HuH-7 (cell line): ENCODE results near the gene TRIM72.
"Not testable (repeated sequence)": the region's sequence is repeated elsewhere in the genome, so short reads cannot be mapped to it uniquely, and the experiment has no call there.

Experiments
- DNase-seq: peaks from one replicate; pipeline ENCODE4 v3.0.0; 2011; ENCODE audit warnings: low spot score

TRIM72 gene

GRCh38 chr16:31258366-31258765 lies 44.4 kb downstream of the TRIM72 start:
- DNase-seq: no peak

- DNase-seq: no peak
Measured at GRCh38 chr16:31260136-31260931, 46.4 kb downstream of the TRIM72 start.

DNA sequence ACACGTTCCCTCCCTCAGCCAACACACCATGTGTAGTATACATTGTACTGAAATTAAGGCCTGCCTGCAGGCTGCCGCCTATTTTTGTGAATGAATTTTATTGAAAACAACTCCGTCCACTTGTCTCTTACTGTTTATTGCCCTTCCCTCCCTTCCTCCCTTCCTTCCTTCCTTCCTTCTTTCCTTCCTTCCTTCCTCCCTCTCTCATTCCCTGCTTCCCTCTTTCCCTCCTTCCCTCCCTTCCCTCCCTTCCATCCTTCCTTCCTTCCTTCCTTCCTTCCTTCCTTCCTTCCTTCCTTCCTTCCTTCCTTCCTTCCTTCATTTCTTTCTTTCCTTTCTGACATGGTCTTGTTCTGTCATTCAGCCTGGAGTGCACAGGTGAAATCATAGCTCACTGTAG lies 48.2 kb downstream of the TRIM72 start:
- DNase-seq: no peak

DNA sequence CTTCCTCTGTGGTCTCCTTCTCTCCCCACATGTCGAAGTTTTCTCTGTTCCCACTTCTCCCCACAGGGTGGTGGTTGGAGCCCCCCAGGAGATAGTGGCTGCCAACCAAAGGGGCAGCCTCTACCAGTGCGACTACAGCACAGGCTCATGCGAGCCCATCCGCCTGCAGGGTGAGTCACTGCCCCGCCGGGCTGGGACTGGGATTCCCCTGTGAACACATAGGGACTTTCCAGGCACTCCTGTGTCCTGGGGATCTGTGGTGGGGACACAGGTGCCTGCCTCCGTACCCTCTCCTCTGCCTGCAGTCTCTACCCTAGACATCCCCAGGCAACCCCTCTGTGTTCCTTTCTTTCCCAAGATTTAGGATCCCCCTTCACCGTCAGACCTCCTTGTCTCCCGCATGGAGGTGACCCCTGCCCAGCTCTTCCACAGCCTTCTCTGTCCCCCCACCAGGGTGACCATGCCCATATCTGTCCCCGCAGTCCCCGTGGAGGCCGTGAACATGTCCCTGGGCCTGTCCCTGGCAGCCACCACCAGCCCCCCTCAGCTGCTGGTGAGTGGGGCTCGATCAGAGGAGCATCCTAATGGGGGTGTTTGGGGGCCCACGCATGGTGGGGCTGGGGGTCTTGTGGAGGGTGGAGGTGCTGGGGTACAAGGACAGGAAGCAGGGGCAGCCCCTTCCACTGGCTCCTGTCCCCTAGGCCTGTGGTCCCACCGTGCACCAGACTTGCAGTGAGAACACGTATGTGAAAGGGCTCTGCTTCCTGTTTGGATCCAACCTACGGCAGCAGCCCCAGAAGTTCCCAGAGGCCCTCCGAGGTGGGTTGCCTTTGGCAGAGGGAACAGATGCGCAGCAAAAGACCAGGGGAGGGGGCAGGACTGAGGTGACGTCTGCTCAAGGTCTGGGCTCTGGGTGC lies 51.7 kb downstream of the TRIM72 start:
- DNase-seq: no peak

DNA sequence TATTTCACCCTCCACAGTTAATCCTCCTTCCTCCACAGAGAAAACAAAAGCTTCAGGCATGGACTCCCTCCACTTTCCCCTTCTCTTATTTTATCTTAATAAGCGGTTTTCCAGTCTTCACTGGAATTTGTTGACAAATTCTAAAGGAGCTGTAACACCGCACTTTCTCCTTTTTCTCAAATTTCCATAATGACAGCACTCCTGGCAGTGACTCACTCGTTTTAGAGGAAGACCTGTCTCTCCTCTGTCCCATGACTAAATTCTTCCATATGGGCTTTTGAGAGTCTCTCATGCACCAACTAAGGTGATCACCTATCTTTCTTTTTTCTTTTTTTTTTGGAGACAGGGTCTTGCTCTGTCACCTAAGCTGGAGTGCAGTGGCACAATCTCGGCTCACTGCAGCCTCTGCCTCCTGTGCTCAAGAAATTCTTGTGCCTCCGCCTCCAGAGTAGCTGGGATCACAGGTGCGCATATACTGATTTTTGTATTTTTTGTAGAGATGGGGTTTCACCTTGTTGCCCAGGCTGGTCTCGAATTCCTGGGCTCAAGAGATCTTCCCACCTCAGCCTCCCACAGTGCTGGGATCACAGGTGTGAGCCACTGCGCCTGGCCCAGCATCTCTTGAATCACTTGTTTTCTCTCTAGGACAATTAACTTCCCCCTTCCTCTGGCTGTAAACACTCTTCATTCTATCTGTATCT lies 53.6 kb downstream of the TRIM72 start:
- no peak for DNase-seq

GRCh38 chr16:31268033-31268365 lies 54.1 kb downstream of the TRIM72 start:
- no peak for DNase-seq

- DNase-seq: no peak
Measured at GRCh38 chr16:31268891-31269290, 55.0 kb downstream of the TRIM72 start.

- no peak for DNase-seq
Measured at GRCh38 chr16:31269541-31269940, 55.6 kb downstream of the TRIM72 start.

GRCh38 chr16:31269973-31270372 lies 56.1 kb downstream of the TRIM72 start:
- DNase-seq: not testable (repeated sequence)

DNA sequence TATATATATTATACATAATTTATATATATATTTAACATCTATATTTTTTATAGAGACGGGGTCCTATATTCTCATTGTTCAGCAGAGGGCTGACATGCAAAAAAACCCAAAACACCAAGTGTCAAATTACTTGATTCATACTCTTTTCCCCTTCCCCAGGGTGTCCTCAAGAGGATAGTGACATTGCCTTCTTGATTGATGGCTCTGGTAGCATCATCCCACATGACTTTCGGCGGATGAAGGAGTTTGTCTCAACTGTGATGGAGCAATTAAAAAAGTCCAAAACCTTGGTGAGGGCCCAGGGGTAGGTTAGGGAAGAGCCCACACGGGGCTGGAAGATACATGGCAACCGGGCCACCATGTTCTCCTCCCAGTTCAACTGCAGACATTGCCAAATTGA lies 56.9 kb downstream of the TRIM72 start:
- no peak for DNase-seq

DNA sequence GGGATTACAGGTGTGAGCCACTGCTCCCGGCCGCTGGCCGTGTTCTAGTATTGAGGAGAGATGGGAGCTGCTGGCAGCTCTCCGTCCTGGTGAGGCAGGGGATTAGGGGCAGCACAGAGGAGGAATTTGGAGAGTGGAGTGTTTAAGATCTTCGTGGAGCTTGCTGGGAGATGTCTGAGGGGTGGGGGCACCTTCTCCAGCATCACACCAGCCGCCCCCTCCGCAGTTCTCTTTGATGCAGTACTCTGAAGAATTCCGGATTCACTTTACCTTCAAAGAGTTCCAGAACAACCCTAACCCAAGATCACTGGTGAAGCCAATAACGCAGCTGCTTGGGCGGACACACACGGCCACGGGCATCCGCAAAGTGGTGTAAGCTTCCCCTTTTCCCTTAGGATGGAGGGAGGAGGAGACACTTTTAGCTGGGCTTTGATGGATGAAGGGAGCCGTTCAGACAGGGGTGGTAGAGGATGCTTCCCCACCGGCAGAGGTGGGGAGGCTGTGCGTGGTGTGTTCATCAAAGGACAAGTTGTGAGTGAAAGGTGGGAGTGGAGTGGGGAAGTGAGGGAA lies 57.8 kb downstream of the TRIM72 start:
- no peak for DNase-seq

DNA sequence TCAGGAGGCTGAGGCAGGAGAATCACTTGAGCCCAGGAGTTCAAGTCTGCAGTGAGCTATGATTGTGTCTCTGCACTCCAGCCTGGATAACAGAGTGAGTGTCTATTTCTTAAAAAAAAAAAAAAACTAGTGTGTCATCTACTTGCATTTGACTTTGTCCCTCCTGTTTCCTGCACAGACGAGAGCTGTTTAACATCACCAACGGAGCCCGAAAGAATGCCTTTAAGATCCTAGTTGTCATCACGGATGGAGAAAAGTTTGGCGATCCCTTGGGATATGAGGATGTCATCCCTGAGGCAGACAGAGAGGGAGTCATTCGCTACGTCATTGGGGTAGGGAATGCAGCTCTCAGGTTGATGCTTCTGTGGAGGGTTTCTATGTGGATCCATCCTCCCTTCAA lies 59.3 kb downstream of the TRIM72 start:
- no peak for DNase-seq

- DNase-seq: no peak
Measured at GRCh38 chr16:31273676-31274075, 59.8 kb downstream of the TRIM72 start.

DNA sequence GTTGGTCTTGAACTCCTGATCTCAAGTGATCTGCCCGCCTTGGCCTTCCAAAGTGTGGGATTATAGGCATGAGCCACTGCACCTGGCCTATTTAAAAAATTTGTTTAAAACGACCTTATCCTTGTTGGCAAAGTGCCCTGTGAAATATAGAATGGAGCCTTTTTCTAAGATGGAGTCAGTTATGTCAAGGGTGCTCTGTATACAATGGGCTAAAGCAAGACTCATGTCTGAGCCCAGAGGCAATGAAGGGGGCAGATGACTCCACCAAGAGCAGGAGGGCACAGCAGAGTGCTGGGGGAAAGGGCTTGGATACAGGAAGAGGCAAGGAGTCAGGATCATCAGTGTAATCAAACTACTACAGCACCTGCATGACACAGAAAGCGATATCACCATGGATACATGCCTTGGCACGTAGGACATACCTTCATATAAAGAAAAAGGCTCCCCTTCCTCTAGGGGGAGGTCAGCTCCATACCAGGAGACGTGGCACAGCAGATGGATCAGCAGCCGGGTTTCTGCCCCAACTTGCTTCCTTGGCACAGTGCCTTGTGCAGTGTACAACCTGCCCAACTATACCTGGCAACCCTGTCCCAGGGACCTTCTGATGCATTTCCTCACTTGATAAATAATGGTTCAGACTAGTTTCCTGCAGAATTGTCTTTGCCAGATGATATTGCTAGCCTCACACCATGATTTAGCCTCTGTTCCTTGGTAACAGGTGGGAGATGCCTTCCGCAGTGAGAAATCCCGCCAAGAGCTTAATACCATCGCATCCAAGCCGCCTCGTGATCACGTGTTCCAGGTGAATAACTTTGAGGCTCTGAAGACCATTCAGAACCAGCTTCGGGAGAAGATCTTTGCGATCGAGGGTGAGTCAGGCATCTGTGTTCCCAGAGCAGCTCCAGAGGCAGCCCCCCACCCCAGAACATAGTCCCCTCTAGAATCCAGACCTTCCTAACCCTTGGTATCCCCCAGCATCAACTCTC lies 61.2 kb downstream of the TRIM72 start:
- DNase-seq: no peak

DNA sequence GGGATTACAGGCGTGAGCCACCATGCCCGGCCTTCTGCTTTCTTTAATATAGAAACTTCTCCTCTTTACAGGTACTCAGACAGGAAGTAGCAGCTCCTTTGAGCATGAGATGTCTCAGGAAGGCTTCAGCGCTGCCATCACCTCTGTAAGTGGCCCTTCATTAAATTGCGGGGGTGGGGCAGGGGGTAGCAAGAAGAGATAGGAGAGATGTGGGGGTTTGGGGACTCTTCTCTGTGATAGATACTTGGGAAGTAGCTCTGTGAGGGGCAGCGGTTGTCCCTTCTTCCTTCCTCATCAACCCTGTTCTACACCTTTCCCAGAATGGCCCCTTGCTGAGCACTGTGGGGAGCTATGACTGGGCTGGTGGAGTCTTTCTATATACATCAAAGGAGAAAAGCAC lies 62.7 kb downstream of the TRIM72 start:
- DNase-seq: no peak

DNA sequence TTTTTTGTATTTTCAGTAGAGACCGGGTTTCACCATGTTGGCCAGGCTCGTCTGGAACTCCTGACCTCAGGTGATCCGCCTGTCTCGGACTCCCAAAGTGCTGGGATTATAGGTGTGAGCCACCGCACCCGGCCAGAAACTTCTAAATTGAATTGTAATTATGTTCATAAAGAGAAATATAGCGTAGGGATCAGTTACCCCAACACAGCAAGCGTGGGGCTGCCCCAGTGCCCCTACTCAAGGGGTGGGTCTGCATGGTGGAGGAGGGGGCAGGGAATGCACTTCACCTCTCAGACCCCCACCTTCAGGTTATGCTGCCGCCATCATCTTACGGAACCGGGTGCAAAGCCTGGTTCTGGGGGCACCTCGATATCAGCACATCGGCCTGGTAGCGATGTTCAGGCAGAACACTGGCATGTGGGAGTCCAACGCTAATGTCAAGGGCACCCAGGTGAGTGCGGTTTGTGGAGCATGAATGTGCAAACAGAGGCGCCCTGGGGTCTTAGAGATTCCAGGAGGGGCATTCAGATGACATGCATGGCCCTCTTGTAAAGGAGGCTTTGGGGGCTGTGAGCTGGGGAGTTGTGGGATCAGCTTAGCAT lies 63.8 kb downstream of the TRIM72 start:
- no peak for DNase-seq

DNA sequence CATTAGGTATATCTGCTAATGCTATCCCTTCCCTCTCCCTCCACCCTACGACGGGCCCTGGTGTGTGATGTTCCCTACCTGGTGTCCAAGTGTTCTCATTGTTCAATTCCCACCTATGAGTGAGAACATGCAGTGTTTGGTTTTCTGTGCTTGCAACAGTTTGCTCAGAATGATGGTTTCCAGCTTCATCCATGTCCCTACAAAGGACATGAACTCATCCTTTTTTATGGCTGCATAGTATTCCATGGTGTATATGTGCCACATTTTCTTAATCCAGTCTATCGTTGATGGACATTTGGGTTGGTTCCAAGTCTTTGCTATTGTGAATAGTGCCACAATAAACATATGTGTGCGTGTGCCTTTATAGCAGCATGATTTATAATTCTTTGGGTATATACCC lies 64.9 kb downstream of the TRIM72 start:
- DNase-seq: not testable (repeated sequence)
